GM12873 (cell line): Measurements from ENCODE around the gene TPRN.

Experiments
- CTCF ChIP-seq: IDR thresholded peaks from 2 replicates; pipeline ENCODE4 v1.5.1; 2012; ENCODE audit warnings: low read depth, mild to moderate bottlenecking, moderate library complexity, low read length, control low read depth; ENCODE audit not compliant: insufficient read depth; ENCODE audit errors: missing control alignments

TPRN gene

GRCh38 chr9:137189297-137190295, 10.9 kb downstream of the TPRN start:
- no peak for TF ChIP-seq CTCF

GRCh38 chr9:137188490-137189296, 11.8 kb downstream of the TPRN start, which contains the start of the genes ANAPC2 and SSNA1:
TSS of gene ANAPC2 (minus strand) at chr9:137188560. CDS start at chr9:137188532, 28 bp downstream.
TSS of gene SSNA1 (plus strand) at chr9:137188676. CDS start at chr9:137188727, 51 bp downstream.
- peak; percentile 53 for TF ChIP-seq CTCF

- TF ChIP-seq CTCF = no peak
Observed at GRCh38 chr9:137188086-137188489, 12.5 kb downstream of the TPRN start.

GRCh38 chr9:137187386-137187785, 13.2 kb downstream of the TPRN start:
- TF ChIP-seq CTCF = no peak

GRCh38 chr9:137186385-137186784, 14.2 kb downstream of the TPRN start:
- no peak for TF ChIP-seq CTCF

GRCh38 chr9:137185921-137186320, 14.6 kb downstream of the TPRN start:
- no peak for TF ChIP-seq CTCF
